Testis (tissue), 2 donors: ENCODE data around the gene MPND.

ENCODE experiments used
- POLR2A ChIP-seq: fragments of 450-650 bp; IDR thresholded peaks from one replicate; pipeline ENCODE4 v1.6.1; 2017; ENCODE audit warnings: antibody characterized with exemption, mild to moderate bottlenecking, moderate library complexity
- TF ChIP-seq, protein P1 (sequence below), 3 experiments: fragments of 450-650 bp in 2 of 3; fragments of 200-600 bp in 1 of 3; sonication (generic) in 1 of 3; IDR thresholded peaks; one replicate each; pipeline ENCODE4 v1.5.1; 2016 to 2019; ENCODE audit warnings: antibody characterized with exemption in 3 of 3, mild to moderate bottlenecking in 2 of 3, moderate library complexity in 1 of 3

DNA sequence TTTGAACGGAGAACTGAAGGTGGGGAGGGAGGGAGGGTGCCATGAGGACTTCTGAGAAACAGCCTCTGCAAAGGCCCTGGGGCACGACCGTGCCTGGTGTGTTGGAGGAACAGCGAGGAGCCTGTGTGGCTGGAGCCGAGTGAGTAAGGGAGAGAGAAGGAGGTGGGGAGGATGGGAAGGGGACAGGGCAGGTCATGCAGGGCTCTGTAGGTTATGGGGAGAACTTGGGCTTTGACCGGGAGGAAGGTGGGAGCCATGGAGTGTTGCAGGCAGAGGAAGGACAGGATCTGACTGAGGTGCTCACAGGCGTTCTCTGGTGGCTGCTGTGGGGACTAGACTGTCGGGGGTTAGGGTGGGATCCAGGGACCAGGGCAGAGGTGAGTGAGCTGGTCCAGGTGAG lies 6.7 kb downstream of the MPND start:
- TF ChIP-seq, protein P1, sequence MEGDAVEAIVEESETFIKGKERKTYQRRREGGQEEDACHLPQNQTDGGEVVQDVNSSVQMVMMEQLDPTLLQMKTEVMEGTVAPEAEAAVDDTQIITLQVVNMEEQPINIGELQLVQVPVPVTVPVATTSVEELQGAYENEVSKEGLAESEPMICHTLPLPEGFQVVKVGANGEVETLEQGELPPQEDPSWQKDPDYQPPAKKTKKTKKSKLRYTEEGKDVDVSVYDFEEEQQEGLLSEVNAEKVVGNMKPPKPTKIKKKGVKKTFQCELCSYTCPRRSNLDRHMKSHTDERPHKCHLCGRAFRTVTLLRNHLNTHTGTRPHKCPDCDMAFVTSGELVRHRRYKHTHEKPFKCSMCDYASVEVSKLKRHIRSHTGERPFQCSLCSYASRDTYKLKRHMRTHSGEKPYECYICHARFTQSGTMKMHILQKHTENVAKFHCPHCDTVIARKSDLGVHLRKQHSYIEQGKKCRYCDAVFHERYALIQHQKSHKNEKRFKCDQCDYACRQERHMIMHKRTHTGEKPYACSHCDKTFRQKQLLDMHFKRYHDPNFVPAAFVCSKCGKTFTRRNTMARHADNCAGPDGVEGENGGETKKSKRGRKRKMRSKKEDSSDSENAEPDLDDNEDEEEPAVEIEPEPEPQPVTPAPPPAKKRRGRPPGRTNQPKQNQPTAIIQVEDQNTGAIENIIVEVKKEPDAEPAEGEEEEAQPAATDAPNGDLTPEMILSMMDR (IDR thresholded peaks at IDR 0.05) = no peak
- no peak for TF ChIP-seq POLR2A
